CD4-positive, CD25-positive, alpha-beta regulatory T cell (primary cell): ENCODE data around the gene APOLD1. TPM values are rescaled to one million over a fixed set of nuclear protein-coding genes. Genes with fewer than 3 reads are reported as not detected.
"Not testable (repeated sequence)": the region's sequence is repeated elsewhere in the genome, so short reads cannot be mapped to it uniquely, and the experiment has no call there.

Source experiments
- ATAC-seq, 2 donors: fragments of 150-1000 bp; cut with Tn5 transposase; one replicate each; pipeline ENCODE4 v1.10.0; 2021; ENCODE audit warnings: low read depth in 2 of 2, moderate number of reproducible peaks in 2 of 2, moderate library complexity in 1 of 2
- DNase-seq, 3 donors: peaks; one replicate each; pipeline versions ENCODE4 v3.0.0 to v3.0.0-alpha.2; 2012 to 2022; ENCODE audit warnings: mixed read lengths in 1 of 3
- H3K27ac ChIP-seq: one replicate; pipeline ENCODE4 v1.7.0; 2013; ENCODE audit warnings: mild to moderate bottlenecking, low read length; ENCODE audit not compliant: insufficient read depth, poor library complexity, severe bottlenecking
- H3K27me3 ChIP-seq: one replicate; pipeline ENCODE4 v1.7.0; 2013; ENCODE audit warnings: low read length; ENCODE audit not compliant: control insufficient read depth, insufficient read depth
- H3K36me3 ChIP-seq: one replicate; pipeline ENCODE4 v1.7.0; 2013; ENCODE audit warnings: mild to moderate bottlenecking, low read length, moderate library complexity; ENCODE audit not compliant: control insufficient read depth, insufficient read depth
- H3K4me1 ChIP-seq: 2 replicates; pipeline ENCODE4 v1.7.0; 2013; ENCODE audit warnings: mild to moderate bottlenecking, low read length; ENCODE audit not compliant: insufficient read depth, control insufficient read depth, poor library complexity, severe bottlenecking
- H3K4me3 ChIP-seq: one replicate; pipeline ENCODE4 v1.7.0; 2013; ENCODE audit warnings: low read depth, mild to moderate bottlenecking, low read length, moderate library complexity
- H3K9me3 ChIP-seq, 2 experiments: 1 replicate in 1 of 2; 2 replicates in 1 of 2; pipeline ENCODE4 v1.7.0; 2013; ENCODE audit warnings: low read length in 2 of 2, mild to moderate bottlenecking in 1 of 2, moderate library complexity in 1 of 2; ENCODE audit not compliant: control insufficient read depth in 2 of 2
- H3K27ac Mint-ChIP-seq, 3 donors: one replicate each; pipeline ENCODE4 v1.8.0; 2020 to 2022; ENCODE audit warnings: mild to moderate bottlenecking in 3 of 3, mixed read lengths in 3 of 3, moderate library complexity in 2 of 3
- H3K27me3 Mint-ChIP-seq: one replicate; pipeline ENCODE4 v1.8.0; 2022; ENCODE audit warnings: mild to moderate bottlenecking, mixed read lengths
- H3K36me3 Mint-ChIP-seq: one replicate; pipeline ENCODE4 v1.8.0; 2020; ENCODE audit warnings: mixed read lengths
- H3K4me1 Mint-ChIP-seq, 4 donors: one replicate each; pipeline ENCODE4 v1.8.0; 2020 to 2022; ENCODE audit warnings: mixed read lengths in 4 of 4, mild to moderate bottlenecking in 1 of 4
- H3K4me3 Mint-ChIP-seq, 4 donors: one replicate each; pipeline ENCODE4 v1.8.0; 2020 to 2022; ENCODE audit warnings: mild to moderate bottlenecking in 4 of 4, mixed read lengths in 4 of 4, moderate library complexity in 3 of 4
- H3K9me3 Mint-ChIP-seq, 7 donors: one replicate each; pipeline ENCODE4 v1.8.0; 2020 to 2022; ENCODE audit warnings: mixed read lengths in 7 of 7, mild to moderate bottlenecking in 3 of 7, moderate library complexity in 2 of 7
- polyA plus RNA-seq, 4 donors: library from polyadenylated mRNA; unstranded; fragments of 300-500 nt; fragmentation: Illumina TruSeq; gene quantifications; one replicate each; pipeline ENCODE4 v1.2.3, GENCODE V29; 2021
- total RNA-seq: library from RNA; stranded (reverse); gene quantifications from one replicate; pipeline ENCODE4 v1.2.3, GENCODE V29; 2022

APOLD1 gene
- total RNA-seq (3.9 TPM), polyA plus RNA-seq (1 to 10 TPM; 1.9 to 3.1 (median 2.7) TPM)

GRCh38 chr12:12784911-12785814 lies at the start of gene APOLD1:
Gene APOLD1 (plus strand): TSS chr12:12785659. CDS start chr12:12785692, 33 bp downstream.
- H3K27ac Mint-ChIP-seq = peak within 1 kb of the TSS; percentile 46 to 81 (median 79)
- H3K9me3 Mint-ChIP-seq = no peaks in the 10 kb centered on the region
- H3K4me1 Mint-ChIP-seq = peaks cover 8 to 33% (median 13%) of the 10 kb centered on the region in 4 donors
- no peaks in the 10 kb centered on the region for H3K9me3 ChIP-seq
- no peaks in the 10 kb centered on the region for H3K36me3 Mint-ChIP-seq
- peak within 1 kb of the TSS; percentile 85 for H3K4me3 ChIP-seq
- no peaks in the 10 kb centered on the region for H3K36me3 ChIP-seq
- H3K27ac ChIP-seq = peak within 1 kb of the TSS; percentile 30
- no peaks in the 10 kb centered on the region for H3K27me3 Mint-ChIP-seq
- H3K27me3 ChIP-seq = no peaks in the 10 kb centered on the region
- ATAC-seq = no peak
- peak within 1 kb of the TSS; percentile 81 to 88 (median 82) for H3K4me3 Mint-ChIP-seq
- peaks cover 23% of the 10 kb centered on the region for H3K4me1 ChIP-seq
- DNase-seq = no peak

GRCh38 chr12:12736759-12737676 lies 48.4 kb upstream of the APOLD1 start:
- Mint-ChIP-seq H3K36me3 (peaks cover 15% of the 10 kb centered on the region), H3K27ac (peak overlapping the region; percentile 90 to 96 (median 93)), H3K27me3 (no peaks in the 10 kb centered on the region), H3K9me3 (no peaks in the 10 kb centered on the region), H3K4me1 (peaks cover 28 to 73% (median 59%) of the 10 kb centered on the region in 4 donors), H3K4me3 (peak overlapping the region; percentile 79 to 92 (median 82))
- Histone ChIP-seq H3K9me3 (no peaks in the 10 kb centered on the region), H3K4me1 (peaks cover 48% of the 10 kb centered on the region), H3K36me3 (no peaks in the 10 kb centered on the region), H3K4me3 (peak overlapping the region; percentile 86), H3K27me3 (no peaks in the 10 kb centered on the region), H3K27ac (peak overlapping the region; percentile 90)
- DNase-seq (peak; percentile 32 to 90 (median 74)), ATAC-seq (peak; percentile 84 to 85)

GRCh38 chr12:12738152-12738551 lies 47.3 kb upstream of the APOLD1 start:
- Mint-ChIP-seq H3K4me1 (peaks cover 27 to 69% (median 55%) of the 10 kb centered on the region in 4 donors), H3K36me3 (peaks cover 14% of the 10 kb centered on the region), H3K4me3 (peak overlapping the region in 2 of 4 donors; percentile 24 to 77), H3K27ac (peak overlapping the region in 1 of 3 donors; percentile 90)
- H3K4me3 ChIP-seq, H3K36me3 ChIP-seq, ATAC-seq, H3K9me3 ChIP-seq, H3K9me3 Mint-ChIP-seq, H3K27me3 Mint-ChIP-seq, H3K27me3 ChIP-seq, DNase-seq: not testable (repeated sequence)
- H3K4me1 ChIP-seq = peaks cover 42% of the 10 kb centered on the region
- peak overlapping the region; percentile 90 for H3K27ac ChIP-seq

- H3K27ac Mint-ChIP-seq = peak overlapping the region; percentile 46 to 86 (median 63)
- H3K36me3 ChIP-seq = no peaks in the 10 kb centered on the region
Measured at GRCh38 chr12:12741660-12742059, 43.8 kb upstream of the APOLD1 start.

GRCh38 chr12:12744546-12745305 lies 40.7 kb upstream of the APOLD1 start:
- Histone ChIP-seq H3K9me3 (no peaks in the 10 kb centered on the region), H3K27me3 (no peaks in the 10 kb centered on the region), H3K36me3 (no peaks in the 10 kb centered on the region), H3K27ac (no peak overlapping the region), H3K4me3 (no peak overlapping the region), H3K4me1 (no peaks in the 10 kb centered on the region)
- Mint-ChIP-seq H3K4me1 (peaks cover 17 to 28% (median 24%) of the 10 kb centered on the region in 4 donors), H3K27ac (peak overlapping the region in 2 of 3 donors; percentile 1 to 88), H3K4me3 (no peak overlapping the region), H3K36me3 (peaks cover 26% of the 10 kb centered on the region), H3K9me3 (no peaks in the 10 kb centered on the region), H3K27me3 (no peaks in the 10 kb centered on the region)
- ATAC-seq (no peak), DNase-seq (no peak)

More at GRCh38 chr12:12741660-12742059, 43.8 kb upstream of the APOLD1 start:
- DNase-seq (peak in 1 of 3 donors; percentile 18), ATAC-seq (no peak)
- H3K27me3 Mint-ChIP-seq = no peaks in the 10 kb centered on the region
- no peaks in the 10 kb centered on the region for H3K9me3 Mint-ChIP-seq
- Histone ChIP-seq H3K4me1 (peaks cover 10% of the 10 kb centered on the region), H3K4me3 (peak overlapping the region; percentile 61), H3K27ac (no peak overlapping the region), H3K27me3 (no peaks in the 10 kb centered on the region), H3K9me3 (no peaks in the 10 kb centered on the region)
- H3K4me1 Mint-ChIP-seq = peaks cover 19 to 49% (median 37%) of the 10 kb centered on the region in 4 donors
- H3K36me3 Mint-ChIP-seq = peaks cover 21% of the 10 kb centered on the region
- peak overlapping the region in 3 of 4 donors; percentile 14 to 62 (median 52) for H3K4me3 Mint-ChIP-seq

- Mint-ChIP-seq H3K36me3 (peaks cover 26% of the 10 kb centered on the region), H3K27ac (peak overlapping the region in 1 of 3 donors; percentile 65)
- ATAC-seq = no peak
Measured at GRCh38 chr12:12745576-12746211, 39.8 kb upstream of the APOLD1 start.

More at GRCh38 chr12:12745576-12746211, 39.8 kb upstream of the APOLD1 start:
- Histone ChIP-seq H3K27ac (no peak overlapping the region), H3K9me3 (no peaks in the 10 kb centered on the region), H3K4me3 (no peak overlapping the region), H3K4me1 (no peaks in the 10 kb centered on the region), H3K27me3 (no peaks in the 10 kb centered on the region), H3K36me3 (no peaks in the 10 kb centered on the region)
- Mint-ChIP-seq H3K4me1 (peaks cover 17 to 24% (median 22%) of the 10 kb centered on the region in 4 donors), H3K4me3 (no peak overlapping the region), H3K27me3 (no peaks in the 10 kb centered on the region), H3K9me3 (no peaks in the 10 kb centered on the region)
- no peak for DNase-seq
